ENCODE data around the gene DOCK3. TPM values are rescaled to one million over a fixed set of nuclear protein-coding genes. Genes with fewer than 3 reads are reported as not detected.

DOCK3 gene
- total and polyA plus RNA-seq, 10 donors, result 0.08 to 2.1 (median 0.44) TPM

DNA sequence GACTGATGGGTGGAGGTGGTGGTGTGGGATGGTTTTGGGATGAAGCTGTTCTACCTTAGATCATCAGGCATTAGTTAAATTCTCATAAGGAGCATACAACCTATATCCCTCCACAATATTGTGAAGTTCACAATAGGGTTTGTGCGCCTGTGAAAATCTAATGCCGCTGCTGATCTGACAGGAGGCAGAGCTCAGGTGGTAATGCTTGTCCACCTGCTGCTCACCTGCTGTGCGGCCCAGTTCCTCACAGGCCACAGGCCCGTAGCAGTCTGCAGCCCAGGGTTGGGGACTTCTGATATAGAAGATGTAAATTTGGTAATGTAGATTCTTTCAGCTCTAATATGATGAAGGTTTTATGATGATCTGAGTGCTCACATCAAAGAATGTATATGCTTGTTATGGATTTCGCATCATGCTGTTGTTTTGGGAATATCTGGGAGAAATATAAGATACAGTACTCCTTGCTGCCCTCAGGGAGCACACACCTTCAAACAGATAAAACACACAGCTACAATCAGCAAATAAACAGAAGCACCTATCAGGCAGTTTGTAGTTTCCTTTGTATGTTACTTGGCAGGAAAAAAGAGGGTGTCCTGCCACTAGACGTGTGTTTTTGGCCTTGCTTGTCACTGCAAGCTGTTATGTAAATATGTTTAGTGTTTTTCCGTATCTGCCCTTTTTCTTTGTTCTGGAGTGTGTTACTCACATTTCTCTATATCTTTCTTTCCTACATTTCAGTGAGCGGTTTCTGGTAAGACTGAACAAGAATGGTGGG lies 471.3 kb downstream of the DOCK3 start:
- Histone ChIP-seq H3K9me3 (peaks cover 0 to 8% (median 0%) of the 10 kb centered on the region in 8 donors), H3K27me3 (replicated peaks in 1 of 7) (no peaks in the 10 kb centered on the region), H3K4me3 (no peak overlapping the region), H3K4me1 (no peaks in the 10 kb centered on the region), H3K36me3 (no peaks in the 10 kb centered on the region), H3K27ac (no peak overlapping the region)
- no peak for DNase-seq
- 87 to 92% (median 89%) methylated on average over 8 of the region's 8 CpGs for WGBS, 5 donors
- intact Hi-C loops (cut with DNase I; ENCODE audit: low total_unique reads), result no loop called here
- no peak for TF ChIP-seq POLR2A (IDR thresholded peaks at IDR 0.05)
- TF ChIP-seq, protein P1, sequence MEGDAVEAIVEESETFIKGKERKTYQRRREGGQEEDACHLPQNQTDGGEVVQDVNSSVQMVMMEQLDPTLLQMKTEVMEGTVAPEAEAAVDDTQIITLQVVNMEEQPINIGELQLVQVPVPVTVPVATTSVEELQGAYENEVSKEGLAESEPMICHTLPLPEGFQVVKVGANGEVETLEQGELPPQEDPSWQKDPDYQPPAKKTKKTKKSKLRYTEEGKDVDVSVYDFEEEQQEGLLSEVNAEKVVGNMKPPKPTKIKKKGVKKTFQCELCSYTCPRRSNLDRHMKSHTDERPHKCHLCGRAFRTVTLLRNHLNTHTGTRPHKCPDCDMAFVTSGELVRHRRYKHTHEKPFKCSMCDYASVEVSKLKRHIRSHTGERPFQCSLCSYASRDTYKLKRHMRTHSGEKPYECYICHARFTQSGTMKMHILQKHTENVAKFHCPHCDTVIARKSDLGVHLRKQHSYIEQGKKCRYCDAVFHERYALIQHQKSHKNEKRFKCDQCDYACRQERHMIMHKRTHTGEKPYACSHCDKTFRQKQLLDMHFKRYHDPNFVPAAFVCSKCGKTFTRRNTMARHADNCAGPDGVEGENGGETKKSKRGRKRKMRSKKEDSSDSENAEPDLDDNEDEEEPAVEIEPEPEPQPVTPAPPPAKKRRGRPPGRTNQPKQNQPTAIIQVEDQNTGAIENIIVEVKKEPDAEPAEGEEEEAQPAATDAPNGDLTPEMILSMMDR (IDR thresholded peaks at IDR 0.05 in 8 of 11, conservative IDR thresholded peaks at IDR 0.05 in 3 of 11), result no peak
- TF ChIP-seq POLR2AphosphoS5 (IDR thresholded peaks at IDR 0.05), result no peak

DNA sequence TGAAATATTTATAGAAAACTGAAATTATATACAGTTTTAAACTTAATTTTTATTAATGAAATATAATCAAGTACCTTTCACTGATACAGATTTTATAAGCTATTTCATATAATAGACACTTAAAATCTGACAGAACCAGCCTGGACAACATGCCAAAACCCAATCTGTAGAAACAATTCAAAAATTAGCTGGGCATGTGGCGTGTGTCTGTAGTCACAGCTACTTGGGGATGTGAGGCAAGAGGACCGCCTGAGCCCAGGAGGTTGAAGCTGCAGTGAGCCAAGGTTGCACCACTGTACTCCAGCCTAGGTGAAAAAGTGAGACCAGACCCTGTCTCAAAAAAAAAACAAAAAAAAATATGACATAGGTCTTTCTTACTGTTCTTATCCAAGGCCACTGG lies 472.1 kb downstream of the DOCK3 start:
- intact Hi-C loops (cut with DNase I; ENCODE audit: low total_unique reads), result no loop called here
- no peak overlapping the region for H3K27ac ChIP-seq
- TF ChIP-seq POLR2A (IDR thresholded peaks at IDR 0.05), result no peak
- no peak for TF ChIP-seq POLR2AphosphoS5 (IDR thresholded peaks at IDR 0.05)
- TF ChIP-seq, protein P1 (IDR thresholded peaks at IDR 0.05 in 8 of 11, conservative IDR thresholded peaks at IDR 0.05 in 3 of 11), result no peak
- H3K36me3 ChIP-seq, result no peaks in the 10 kb centered on the region
- H3K9me3 ChIP-seq, result peaks cover 0 to 8% (median 0%) of the 10 kb centered on the region in 8 donors
- no peak for DNase-seq
- 92 to 95% (median 93%) methylated on average over 2 of the region's 2 CpGs for WGBS, 5 donors
- H3K4me1 ChIP-seq, result no peaks in the 10 kb centered on the region
- H3K27me3 ChIP-seq (replicated peaks in 1 of 7), result no peaks in the 10 kb centered on the region
- H3K4me3 ChIP-seq, result no peak overlapping the region

DNA sequence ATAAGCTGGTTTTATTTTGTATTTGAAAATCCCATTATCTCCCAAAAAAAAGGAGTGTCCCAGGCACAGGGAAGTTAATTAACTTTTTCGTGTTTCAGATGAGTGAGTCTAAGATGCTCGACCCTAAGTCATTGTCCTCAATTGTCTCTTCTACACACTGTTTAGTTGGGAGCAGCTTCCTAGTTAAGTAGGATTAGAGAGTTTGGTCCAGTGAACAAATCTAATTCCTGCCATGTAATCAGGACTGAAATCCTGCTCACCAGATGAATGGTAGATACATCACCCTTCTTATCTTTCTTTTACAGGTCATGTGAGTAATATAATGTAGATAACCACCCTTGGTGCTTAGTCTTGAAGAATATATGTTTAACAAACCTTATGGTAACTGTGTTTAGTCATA lies 481.4 kb downstream of the DOCK3 start:
- no peak for DNase-seq
- no peak overlapping the region for H3K4me3 ChIP-seq
- H3K9me3 ChIP-seq, result no peaks in the 10 kb centered on the region
- H3K27me3 ChIP-seq (replicated peaks in 1 of 7), result no peaks in the 10 kb centered on the region
- 75 to 85% (median 81%) methylated on average over 2 of the region's 2 CpGs for WGBS, 5 donors
- intact Hi-C loops (cut with DNase I; ENCODE audit: low total_unique reads), result no loop called here
- no peaks in the 10 kb centered on the region for H3K36me3 ChIP-seq
- TF ChIP-seq POLR2AphosphoS5 (IDR thresholded peaks at IDR 0.05) (no peak), POLR2A (IDR thresholded peaks at IDR 0.05) (no peak)
- TF ChIP-seq, protein P1 (IDR thresholded peaks at IDR 0.05 in 8 of 11, conservative IDR thresholded peaks at IDR 0.05 in 3 of 11), result no peak
- H3K27ac ChIP-seq, result no peak overlapping the region
- H3K4me1 ChIP-seq, result no peaks in the 10 kb centered on the region

DNA sequence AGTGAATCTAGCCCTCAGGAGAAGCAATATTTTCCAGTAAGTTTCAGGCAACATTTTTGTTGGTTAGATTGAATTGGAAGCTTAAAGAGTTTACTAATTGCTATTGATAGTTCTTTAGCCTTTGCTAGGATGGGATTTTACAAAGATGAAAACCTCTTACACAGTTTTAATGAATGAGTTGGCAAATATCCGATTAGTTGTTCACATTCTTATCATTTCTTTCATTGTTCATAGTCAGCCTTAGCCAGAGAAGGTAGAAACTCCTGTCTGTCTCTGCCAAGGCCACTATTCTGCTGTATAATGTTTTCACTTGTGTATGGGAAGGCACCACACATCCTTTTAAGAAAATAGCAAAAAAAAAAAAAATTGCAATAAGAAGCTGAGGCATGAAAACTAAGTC lies 488.3 kb downstream of the DOCK3 start:
- Histone ChIP-seq H3K4me1 (no peaks in the 10 kb centered on the region), H3K27ac (no peak overlapping the region), H3K36me3 (no peaks in the 10 kb centered on the region), H3K4me3 (no peak overlapping the region), H3K27me3 (replicated peaks in 1 of 7) (no peaks in the 10 kb centered on the region), H3K9me3 (no peaks in the 10 kb centered on the region)
- 87 to 97% (median 88%) methylated on average over 1 of the region's 1 CpG for WGBS, 5 donors
- intact Hi-C loops (cut with DNase I; ENCODE audit: low total_unique reads), result no loop called here
- no peak for DNase-seq
- TF ChIP-seq POLR2A (IDR thresholded peaks at IDR 0.05) (no peak), POLR2AphosphoS5 (IDR thresholded peaks at IDR 0.05) (no peak)
- TF ChIP-seq, protein P1 (IDR thresholded peaks at IDR 0.05 in 8 of 11, conservative IDR thresholded peaks at IDR 0.05 in 3 of 11), result no peak

All from spleen (tissue), 11 donors.